Islet precursor cell (in vitro differentiated cells): Measurements from ENCODE around the gene WDR72.

Source experiments
- DNase-seq: peaks from one replicate; pipeline ENCODE4 v3.0.0-alpha.2; 2018

WDR72 gene

GRCh38 chr15:53527996-53528395 lies 231.5 kb downstream of the WDR72 start:
- no peak for DNase-seq

GRCh38 chr15:53525894-53526293 lies 233.6 kb downstream of the WDR72 start:
- DNase-seq = no peak

GRCh38 chr15:53522991-53523390 lies 236.5 kb downstream of the WDR72 start:
- DNase-seq = no peak

DNA sequence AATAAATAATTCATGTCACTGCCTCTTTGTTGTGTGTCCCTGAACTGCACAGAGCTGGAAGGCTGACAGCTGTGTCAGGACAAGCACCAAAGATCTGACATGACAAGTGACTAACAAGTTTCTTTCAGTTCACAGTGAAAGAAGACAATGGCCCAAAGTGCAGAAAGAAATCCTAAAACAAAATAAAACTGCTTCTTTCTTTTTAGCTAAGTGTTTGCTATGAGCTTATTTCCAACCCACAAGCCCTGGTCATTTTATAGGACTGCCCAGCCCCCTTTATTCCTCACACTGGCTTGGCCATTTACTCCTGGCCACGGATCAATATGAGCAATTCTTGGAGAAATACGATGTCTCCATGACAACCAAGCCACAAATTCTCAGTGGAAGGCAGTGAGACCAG lies 238.5 kb downstream of the WDR72 start:
- DNase-seq = no peak

- no peak for DNase-seq
Measured at GRCh38 chr15:53513431-53513830, 246.0 kb downstream of the WDR72 start.

DNA sequence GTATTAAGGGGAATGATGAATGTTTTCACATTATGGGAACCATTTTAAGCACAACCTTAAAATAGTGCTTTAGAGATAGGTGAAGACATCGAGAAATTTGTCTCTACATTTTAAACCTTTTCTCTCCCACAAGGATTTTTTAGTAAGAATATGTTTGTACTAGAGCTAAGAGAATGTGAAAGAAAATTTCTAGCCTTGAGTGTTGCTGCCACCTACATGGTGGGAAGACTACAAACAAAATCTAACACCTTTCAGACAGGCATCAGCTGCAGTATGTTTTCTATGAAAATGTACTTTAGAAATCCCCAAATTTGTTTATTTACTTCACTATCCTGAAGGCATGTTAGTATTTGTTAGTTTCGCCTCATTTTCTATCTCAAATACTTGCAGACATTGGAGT lies 247.4 kb downstream of the WDR72 start:
- DNase-seq = no peak

DNA sequence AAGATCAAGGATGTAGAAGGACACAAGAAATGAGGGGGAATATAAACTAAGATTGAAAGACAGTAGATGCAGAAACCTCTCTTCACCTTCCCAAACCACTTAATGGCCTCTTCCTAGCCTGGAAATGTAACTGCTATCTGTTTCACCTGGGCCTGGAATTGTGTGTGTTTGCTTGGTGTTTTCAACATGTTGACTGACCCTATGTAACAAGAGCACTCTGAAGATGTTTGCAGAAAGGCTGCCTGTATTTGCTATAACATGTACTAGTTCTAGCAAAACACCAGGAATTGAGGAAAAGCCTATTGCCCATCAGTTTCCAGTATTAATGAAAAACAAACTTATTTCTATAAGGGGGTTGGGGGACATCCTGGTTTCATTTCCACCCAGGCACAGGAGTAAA lies 248.3 kb downstream of the WDR72 start:
- DNase-seq = no peak

- no peak for DNase-seq
Measured at GRCh38 chr15:53506370-53506769, 253.1 kb downstream of the WDR72 start.

GRCh38 chr15:53498996-53499395 lies 260.5 kb downstream of the WDR72 start:
- DNase-seq = no peak

DNA sequence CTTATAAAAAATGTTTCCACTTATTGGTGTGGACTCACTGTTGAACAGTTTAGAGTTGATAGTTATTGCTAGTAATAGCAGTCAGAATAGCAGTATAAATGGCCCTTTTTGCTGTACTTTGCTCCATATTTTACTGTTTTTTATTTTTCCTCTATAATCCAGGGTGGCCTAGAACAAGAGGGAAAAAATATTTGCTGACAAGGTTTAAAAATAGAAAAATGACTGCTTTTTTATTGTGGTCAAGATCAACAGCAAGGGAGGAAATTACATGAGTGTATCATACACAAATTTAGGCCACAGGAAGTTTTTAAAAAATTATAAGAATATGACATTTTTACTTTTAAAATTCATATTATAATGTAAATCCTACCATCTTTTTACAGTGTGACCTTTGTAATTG lies 269.1 kb downstream of the WDR72 start:
- DNase-seq = no peak

GRCh38 chr15:53482055-53482454 lies 277.4 kb downstream of the WDR72 start:
- DNase-seq = no peak

DNA sequence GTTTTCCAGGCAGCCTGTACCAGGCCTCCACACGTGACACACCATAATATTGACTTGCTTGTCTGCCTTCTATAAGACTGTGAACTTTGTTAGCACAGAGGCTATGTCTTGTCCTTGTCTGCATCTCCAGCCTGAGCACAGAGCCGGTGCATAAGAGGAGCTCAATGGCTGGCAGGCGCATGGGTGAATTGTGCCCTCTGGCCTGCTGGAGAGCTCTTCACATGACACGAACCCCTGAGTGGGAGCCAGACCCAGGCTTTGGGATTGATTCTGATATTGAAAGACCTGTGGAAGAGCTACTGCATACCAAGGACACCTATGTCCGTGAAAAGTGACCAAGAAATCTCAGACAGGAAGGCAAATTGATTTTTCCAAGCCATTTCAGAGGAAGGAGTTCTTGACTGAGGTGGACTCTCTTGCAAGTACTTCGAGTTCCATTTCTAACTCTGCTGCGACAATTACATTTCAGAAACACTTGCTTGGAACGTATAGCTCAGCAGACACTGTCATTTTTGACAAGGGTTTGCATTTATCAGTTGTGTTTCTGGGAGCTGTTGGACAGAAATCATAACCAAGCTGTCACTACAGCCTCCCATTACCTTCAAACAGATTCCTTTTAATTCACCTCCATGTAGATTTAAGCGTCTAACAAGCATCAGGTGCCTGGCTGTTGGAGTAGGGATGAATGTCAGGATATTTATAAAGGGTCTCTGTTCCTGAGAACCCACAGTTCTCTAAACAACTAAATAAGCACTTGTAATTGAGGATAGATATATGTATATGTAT lies 281.3 kb downstream of the WDR72 start:
- DNase-seq = no peak

GRCh38 chr15:53473886-53474285 lies 285.6 kb downstream of the WDR72 start:
- no peak for DNase-seq

- no peak for DNase-seq
Measured at GRCh38 chr15:53473435-53473834, 286.0 kb downstream of the WDR72 start.

DNA sequence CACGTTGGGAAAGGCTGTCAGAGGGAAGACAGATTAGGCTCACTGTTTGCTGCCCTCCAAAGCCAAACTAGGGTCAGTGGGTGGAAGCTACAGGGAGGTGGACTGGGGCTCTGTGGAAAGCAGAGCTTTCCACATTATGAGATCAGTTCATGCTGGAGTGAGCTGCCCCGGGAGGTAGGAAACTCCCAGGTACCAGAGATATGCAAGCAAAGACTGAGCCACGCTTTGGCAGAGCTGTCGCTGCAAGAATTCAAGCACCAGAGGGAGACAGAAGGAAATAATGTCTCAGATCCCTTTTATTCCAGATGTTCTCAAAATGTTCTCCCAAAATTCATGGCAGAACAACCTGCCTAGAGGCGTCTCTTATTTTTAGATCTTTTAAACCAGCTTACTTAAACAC lies 286.6 kb downstream of the WDR72 start:
- no peak for DNase-seq

DNA sequence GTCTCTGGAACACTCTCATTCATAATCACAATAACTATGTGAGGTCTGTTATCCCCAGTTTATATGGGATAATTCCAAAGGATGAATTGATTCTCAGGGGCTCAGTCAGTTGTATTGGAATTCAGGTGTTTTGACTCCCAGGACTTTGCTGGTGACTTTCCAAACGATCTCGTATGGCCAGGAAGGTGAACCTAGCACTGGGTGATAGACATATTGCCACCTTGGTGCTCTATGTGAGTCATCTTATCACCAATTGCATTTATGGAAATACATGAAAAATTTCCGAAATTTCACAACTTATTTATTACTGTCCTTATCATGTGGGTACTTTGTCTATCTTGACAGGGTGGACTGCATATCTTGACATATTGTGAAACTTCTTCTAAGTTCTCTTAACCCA lies 287.3 kb downstream of the WDR72 start:
- no peak for DNase-seq

GRCh38 chr15:53470743-53471142 lies 288.7 kb downstream of the WDR72 start:
- DNase-seq = no peak

DNA sequence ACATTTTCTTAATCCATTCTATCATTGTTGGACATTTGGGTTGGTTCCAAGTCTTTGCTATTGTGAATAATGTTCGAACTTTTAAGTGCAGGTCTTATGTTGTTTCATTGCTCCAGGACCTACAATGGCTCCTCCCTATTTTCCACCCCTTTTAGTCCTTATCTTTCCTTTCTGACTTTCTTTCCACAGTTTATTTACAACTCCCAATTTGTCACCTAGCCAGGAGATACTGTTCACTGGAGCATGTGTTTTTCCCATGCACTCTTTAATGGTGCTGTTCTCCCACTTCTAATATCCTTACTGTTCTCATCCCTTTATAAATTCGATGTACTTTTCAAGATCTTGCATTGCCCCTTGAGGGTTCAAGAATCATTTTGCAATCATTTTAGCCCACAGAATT lies 290.0 kb downstream of the WDR72 start:
- no peak for DNase-seq
